Breast epithelium (tissue), 4 donors: ENCODE results near the gene CES5A. TPM values are rescaled to one million over a fixed set of nuclear protein-coding genes. Genes with fewer than 3 reads are reported as not detected.
"Not testable (repeated sequence)": the region's sequence is repeated elsewhere in the genome, so short reads cannot be mapped to it uniquely, and the experiment has no call there.

ENCODE experiments used
- DNase-seq, 2 donors: peaks; one replicate each; pipeline ENCODE4 v3.0.0-alpha.2; 2019; ENCODE audit warnings: low spot score in 2 of 2
- H3K27ac ChIP-seq, 2 donors: fragments of 200-600 bp; sonication (generic) in 1 of 2; one replicate each; pipeline ENCODE4 v1.5.1; 2016 to 2019; ENCODE audit warnings: mild to moderate bottlenecking in 1 of 2
- H3K27me3 ChIP-seq, 2 donors: fragments of 200-600 bp; sonication (generic) in 1 of 2; one replicate each; pipeline versions ENCODE4 v1.5.1 to v1.6.0; 2017 to 2019; ENCODE audit warnings: control low read depth in 1 of 2, mild to moderate bottlenecking in 1 of 2
- H3K36me3 ChIP-seq: fragments of 200-600 bp; one replicate; pipeline ENCODE4 v1.5.1; 2019
- H3K4me1 ChIP-seq, 2 donors: fragments of 200-600 bp; sonication (generic); one replicate each; pipeline ENCODE4 v1.5.1; 2016 to 2019; ENCODE audit warnings: control low read depth in 1 of 2
- H3K4me3 ChIP-seq, 3 donors: fragments of 200-600 bp; sonication (generic); 1 replicate in 2 of 3; 2 replicates in 1 of 3; pipeline ENCODE4 v1.5.1; 2016 to 2019; ENCODE audit warnings: mild to moderate bottlenecking in 3 of 3, moderate library complexity in 2 of 3
- H3K9me3 ChIP-seq, 2 donors: fragments of 200-600 bp; sonication (generic) in 1 of 2; one replicate each; pipeline ENCODE4 v1.5.1; 2016 to 2019; ENCODE audit warnings: control low read depth in 1 of 2
- CTCF ChIP-seq, 3 donors: fragments of 450-650 bp; IDR thresholded peaks; one replicate each; pipeline ENCODE4 v1.5.1; 2016 to 2017; ENCODE audit warnings: antibody characterized with exemption in 3 of 3, mild to moderate bottlenecking in 3 of 3, moderate library complexity in 3 of 3
- POLR2A ChIP-seq: fragments of 450-650 bp; IDR thresholded peaks from one replicate; pipeline ENCODE4 v1.6.1; 2016; ENCODE audit warnings: antibody characterized with exemption, mild to moderate bottlenecking, moderate library complexity
- POLR2AphosphoS5 ChIP-seq, 3 donors: sonication (generic); formaldehyde crosslinking; IDR thresholded peaks; one replicate each; pipeline ENCODE4 v1.6.1; 2017; ENCODE audit warnings: antibody characterized with exemption in 3 of 3
- intact Hi-C: fragments of 100-400 bp; cut with DNase I; formaldehyde crosslinking; loops from one replicate; pipeline ENCODE4 v1.15.1; 2023; ENCODE audit warnings: low total_unique reads
- total RNA-seq, 3 donors: library from RNA; depleted of rRNA; stranded (reverse); fragments of >200 nt; gene quantifications; one replicate each; pipeline ENCODE4 v1.1.0, GENCODE V29; 2016

CES5A gene
- total RNA-seq, 3 donors from 2014 or later: not detected

- DNase-seq: no peak
- intact Hi-C loops: no loop called here
- Histone ChIP-seq H3K9me3 (no peaks in the 10 kb centered on the region), H3K4me1 (no peaks in the 10 kb centered on the region), H3K27ac (no peak overlapping the region), H3K27me3 (peaks cover 0 to 16% of the 10 kb centered on the region in 2 donors), H3K4me3 (no peak overlapping the region), H3K36me3 (no peaks in the 10 kb centered on the region)
- TF ChIP-seq CTCF (IDR thresholded peaks at IDR 0.05): no peak
- no peak for TF ChIP-seq POLR2AphosphoS5 (IDR thresholded peaks at IDR 0.05)
- TF ChIP-seq POLR2A: no peak
These were observed 59.9 kb downstream of the CES5A start for GRCh38 chr16:55815320-55815719.

DNA sequence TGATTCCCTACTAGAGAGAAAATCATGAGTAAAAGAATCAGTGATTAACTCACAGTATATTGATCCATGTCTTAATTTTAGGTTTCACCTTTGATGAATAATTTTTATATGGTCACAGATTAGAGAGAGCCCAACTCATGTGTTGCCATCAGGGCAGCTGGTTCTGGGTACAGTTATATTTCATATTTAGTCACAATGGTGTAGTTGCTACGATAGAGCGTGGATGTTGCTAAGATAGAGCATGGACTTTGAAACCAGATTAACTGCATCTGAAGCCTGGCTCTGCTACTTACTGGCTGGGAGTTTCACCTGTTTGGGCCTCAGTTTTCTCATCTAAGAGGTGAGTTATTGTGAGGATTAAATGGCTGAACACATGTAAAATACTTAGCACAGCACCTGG lies 61.0 kb downstream of the CES5A start:
- H3K36me3 ChIP-seq, H3K4me1 ChIP-seq, H3K27ac ChIP-seq, H3K4me3 ChIP-seq, DNase-seq, H3K9me3 ChIP-seq, intact Hi-C loops: not testable (repeated sequence)
- H3K27me3 ChIP-seq: peaks cover 0 to 21% of the 10 kb centered on the region in 2 donors

GRCh38 chr16:55813730-55814129 lies 61.4 kb downstream of the CES5A start:
- intact Hi-C loops, H3K36me3 ChIP-seq, DNase-seq, H3K9me3 ChIP-seq, H3K4me3 ChIP-seq, H3K4me1 ChIP-seq, H3K27ac ChIP-seq: not testable (repeated sequence)
- peaks cover 0 to 22% of the 10 kb centered on the region in 2 donors for H3K27me3 ChIP-seq

- no peak for DNase-seq
- TF ChIP-seq CTCF (IDR thresholded peaks at IDR 0.05) (no peak), POLR2AphosphoS5 (IDR thresholded peaks at IDR 0.05) (no peak), POLR2A (no peak)
- peaks cover 0 to 19% of the 10 kb centered on the region in 2 donors for H3K27me3 ChIP-seq
- no peaks in the 10 kb centered on the region for H3K36me3 ChIP-seq
- H3K27ac ChIP-seq: no peak overlapping the region
- H3K4me1 ChIP-seq: no peaks in the 10 kb centered on the region
- no peak overlapping the region for H3K4me3 ChIP-seq
- intact Hi-C loops: no loop called here
- no peaks in the 10 kb centered on the region for H3K9me3 ChIP-seq
These were observed 62.2 kb downstream of the CES5A start for GRCh38 chr16:55812951-55813350.

- peaks cover 0 to 12% of the 10 kb centered on the region in 2 donors for H3K27me3 ChIP-seq
- no peaks in the 10 kb centered on the region for H3K36me3 ChIP-seq
- intact Hi-C loops: no loop called here
- no peaks in the 10 kb centered on the region for H3K4me1 ChIP-seq
- no peaks in the 10 kb centered on the region for H3K9me3 ChIP-seq
- DNase-seq: no peak
- H3K27ac ChIP-seq: no peak overlapping the region
- no peak overlapping the region for H3K4me3 ChIP-seq
- TF ChIP-seq POLR2AphosphoS5 (IDR thresholded peaks at IDR 0.05) (no peak), POLR2A (no peak)
These were observed 63.4 kb downstream of the CES5A start for GRCh38 chr16:55811811-55812210.

GRCh38 chr16:55810451-55810961 lies 64.7 kb downstream of the CES5A start:
- intact Hi-C loops: no loop called here
- Histone ChIP-seq H3K9me3 (no peaks in the 10 kb centered on the region), H3K27ac (no peak overlapping the region), H3K27me3 (peaks cover 0 to 12% of the 10 kb centered on the region in 2 donors), H3K4me1 (no peaks in the 10 kb centered on the region), H3K4me3 (no peak overlapping the region), H3K36me3 (no peaks in the 10 kb centered on the region)
- no peak for DNase-seq
- TF ChIP-seq CTCF (IDR thresholded peaks at IDR 0.05): no peak
- no peak for TF ChIP-seq POLR2AphosphoS5 (IDR thresholded peaks at IDR 0.05)
- TF ChIP-seq POLR2A: no peak

DNA sequence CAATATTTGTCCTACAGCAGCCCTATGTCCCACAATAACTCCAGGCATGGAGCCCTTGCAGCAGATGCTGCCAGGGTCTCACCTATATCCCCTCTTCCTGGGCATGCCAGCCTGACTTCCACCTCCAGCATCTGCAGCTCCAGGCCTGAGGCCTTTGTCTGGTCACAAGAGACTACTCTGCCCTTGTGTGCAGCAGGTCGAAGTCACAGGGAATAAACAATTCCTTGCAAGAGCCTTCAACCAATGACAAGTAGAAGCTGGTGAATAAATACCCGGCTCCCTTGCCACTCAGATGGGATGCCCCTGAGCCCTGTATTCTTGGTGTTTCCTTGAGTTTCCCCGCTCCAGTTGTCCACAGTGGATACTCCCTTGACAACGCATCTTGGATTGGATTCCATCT lies 65.3 kb downstream of the CES5A start:
- no peaks in the 10 kb centered on the region for H3K36me3 ChIP-seq
- intact Hi-C loops: no loop called here
- TF ChIP-seq POLR2AphosphoS5 (IDR thresholded peaks at IDR 0.05) (no peak), POLR2A (no peak), CTCF (IDR thresholded peaks at IDR 0.05) (no peak)
- no peak overlapping the region for H3K4me3 ChIP-seq
- H3K27ac ChIP-seq: no peak overlapping the region
- H3K4me1 ChIP-seq: no peaks in the 10 kb centered on the region
- H3K9me3 ChIP-seq: no peaks in the 10 kb centered on the region
- no peak for DNase-seq
- peaks cover 0 to 12% of the 10 kb centered on the region in 2 donors for H3K27me3 ChIP-seq
